NT2/D1 (cell line): ENCODE results near the gene FAM110A.
"Not testable (repeated sequence)": the region's sequence is repeated elsewhere in the genome, so short reads cannot be mapped to it uniquely, and the experiment has no call there.

ENCODE experiments used
- DNase-seq: peaks from one replicate; pipeline ENCODE4 v3.0.0-alpha.2; 2011; ENCODE audit warnings: low read depth, low spot score
- H3K27me3 ChIP-seq: 2 replicates; pipeline ENCODE4 v1.6.0; 2011; ENCODE audit warnings: mild to moderate bottlenecking; ENCODE audit not compliant: insufficient read length, insufficient read depth
- H3K36me3 ChIP-seq: 2 replicates; pipeline ENCODE4 v1.6.1; 2011; ENCODE audit warnings: mild to moderate bottlenecking, low read length, mixed read lengths; ENCODE audit not compliant: insufficient read depth, insufficient read length
- H3K4me1 ChIP-seq: 2 replicates; pipeline ENCODE4 v1.5.1; 2011; ENCODE audit not compliant: insufficient read depth, insufficient read length
- H3K4me3 ChIP-seq: 2 replicates; pipeline ENCODE4 v1.5.1; 2011; ENCODE audit warnings: low read depth; ENCODE audit not compliant: insufficient read length
- H3K9ac ChIP-seq: 2 replicates; pipeline ENCODE4 v1.6.0; 2011; ENCODE audit warnings: low read depth; ENCODE audit not compliant: insufficient read length
- H3K9me3 ChIP-seq: 2 replicates; pipeline ENCODE4 v1.5.1; 2011; ENCODE audit warnings: mild to moderate bottlenecking, low read length; ENCODE audit not compliant: insufficient read depth
- SUZ12 ChIP-seq: IDR thresholded peaks from 2 replicates; pipeline ENCODE4 v1.6.1; 2011; ENCODE audit not compliant: insufficient read length, insufficient read depth; ENCODE audit errors: extremely low read depth
- YY1 ChIP-seq: IDR thresholded peaks from 2 replicates; pipeline ENCODE4 v1.6.1; 2011; ENCODE audit not compliant: insufficient read length, insufficient read depth
- ZNF274 ChIP-seq: IDR thresholded peaks from 2 replicates; pipeline ENCODE4 v1.6.1; 2011; ENCODE audit warnings: mild to moderate bottlenecking, low read depth, low read length

The FAM110A gene

DNA sequence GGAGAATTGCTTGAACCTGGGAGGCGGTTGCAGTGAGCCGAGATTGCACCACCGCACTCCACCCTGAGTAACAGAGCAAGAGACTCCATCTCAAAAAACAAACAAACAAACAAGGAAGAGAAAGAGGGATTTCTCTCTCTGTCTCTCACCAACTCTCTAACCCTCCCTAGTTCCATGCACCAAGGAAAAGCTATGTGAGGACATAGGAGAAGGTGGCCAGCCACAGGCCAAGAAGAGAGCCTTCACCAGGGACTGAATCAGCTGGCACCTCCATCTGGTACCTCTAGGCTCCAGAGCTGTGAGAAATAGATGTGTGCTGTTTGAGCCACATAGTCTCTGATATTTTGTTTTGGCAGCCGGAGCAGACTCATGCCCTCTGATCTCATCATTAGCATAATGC lies 9.0 kb upstream of the FAM110A start:
- TF ChIP-seq ZNF274 = no peak
- TF ChIP-seq SUZ12 = no peak
- TF ChIP-seq YY1 = no peak
- Histone ChIP-seq H3K9me3 (no peaks in the 10 kb centered on the region; the same call in 1 of the 2 replicates), H3K27me3 (no peaks in the 10 kb centered on the region), H3K9ac (no peak overlapping the region), H3K4me3 (no peak overlapping the region), H3K36me3 (no peaks in the 10 kb centered on the region), H3K4me1 (peaks cover 6% of the 10 kb centered on the region)
- no peak for DNase-seq

- H3K4me3 ChIP-seq = no peak overlapping the region
- no peaks in the 10 kb centered on the region; the same call in 1 of the 2 replicates for H3K9me3 ChIP-seq
- H3K27me3 ChIP-seq = no peaks in the 10 kb centered on the region
- H3K36me3 ChIP-seq = no peaks in the 10 kb centered on the region
- H3K4me1 ChIP-seq = peaks cover 6% of the 10 kb centered on the region
- no peak overlapping the region for H3K9ac ChIP-seq
- TF ChIP-seq YY1 (no peak), ZNF274 (no peak), SUZ12 (no peak)
- no peak for DNase-seq
These were observed 8.6 kb upstream of the FAM110A start for GRCh38 chr20:824916-825315.

- H3K9me3 ChIP-seq = no peaks in the 10 kb centered on the region; the same call in 1 of the 2 replicates
- DNase-seq = no peak
- no peak overlapping the region for H3K4me3 ChIP-seq
- no peak overlapping the region for H3K9ac ChIP-seq
- no peak for TF ChIP-seq YY1
- no peak for TF ChIP-seq SUZ12
- no peak for TF ChIP-seq ZNF274
- H3K4me1 ChIP-seq = peaks cover 6% of the 10 kb centered on the region
- H3K27me3 ChIP-seq = no peaks in the 10 kb centered on the region
- no peaks in the 10 kb centered on the region for H3K36me3 ChIP-seq
These were observed 7.6 kb upstream of the FAM110A start for GRCh38 chr20:825710-826421.

- Histone ChIP-seq H3K9ac (no peak overlapping the region), H3K9me3 (no peaks in the 10 kb centered on the region; the same call in 1 of the 2 replicates), H3K36me3 (no peaks in the 10 kb centered on the region), H3K4me1 (peaks cover 6% of the 10 kb centered on the region), H3K4me3 (no peak overlapping the region), H3K27me3 (no peaks in the 10 kb centered on the region)
- no peak for DNase-seq
- no peak for TF ChIP-seq YY1
- no peak for TF ChIP-seq SUZ12
- TF ChIP-seq ZNF274 = no peak
These were observed 6.7 kb upstream of the FAM110A start for GRCh38 chr20:826695-827323.

DNA sequence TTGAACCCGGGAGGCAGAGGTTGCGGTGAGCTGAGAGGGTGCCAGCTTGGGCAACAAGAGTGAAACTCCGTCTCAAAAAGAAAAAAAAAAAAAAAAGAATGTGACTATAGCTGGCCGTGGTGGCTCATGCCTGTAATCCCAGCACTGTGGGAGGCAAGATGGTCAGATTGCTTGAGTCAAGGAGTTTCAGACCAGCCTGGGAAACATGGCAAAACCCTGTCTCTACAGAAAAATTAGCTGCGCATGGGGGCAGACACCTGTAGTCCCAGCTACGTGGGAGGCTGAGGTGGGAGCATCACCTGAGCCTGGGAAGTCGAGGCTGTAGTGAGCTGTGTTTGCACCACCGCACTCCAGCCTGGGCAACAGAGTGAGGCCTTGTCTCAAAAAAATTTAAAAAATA lies 5.5 kb upstream of the FAM110A start:
- not testable (repeated sequence) for H3K9ac ChIP-seq, DNase-seq, H3K4me3 ChIP-seq, H3K9me3 ChIP-seq, H3K27me3 ChIP-seq, H3K4me1 ChIP-seq, H3K36me3 ChIP-seq

DNA sequence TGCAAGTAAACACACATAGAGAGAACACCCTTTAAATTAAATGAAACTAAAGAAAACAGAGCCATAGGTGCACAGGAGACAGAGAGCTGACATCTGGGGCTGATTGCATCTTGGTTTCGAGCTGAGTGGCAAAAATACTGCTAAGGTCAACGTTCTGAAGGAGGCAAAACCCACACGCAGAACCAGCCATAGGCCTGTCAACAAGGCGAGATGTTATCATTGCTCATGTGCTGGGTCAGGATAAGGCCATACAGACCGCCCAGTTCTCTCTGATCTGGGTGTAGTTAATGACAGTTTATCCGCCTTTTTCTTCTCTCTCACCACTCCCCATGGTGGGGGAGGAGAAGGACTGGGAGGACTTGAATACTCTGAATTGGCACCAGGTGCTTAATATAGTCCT lies 4.5 kb upstream of the FAM110A start:
- Histone ChIP-seq H3K36me3 (no peaks in the 10 kb centered on the region), H3K4me3 (no peak overlapping the region), H3K27me3 (no peaks in the 10 kb centered on the region), H3K4me1 (no peaks in the 10 kb centered on the region), H3K9ac (no peak overlapping the region), H3K9me3 (no peaks in the 10 kb centered on the region; the same call in 1 of the 2 replicates)
- no peak for DNase-seq
- TF ChIP-seq ZNF274 (no peak), SUZ12 (no peak), YY1 (no peak)

DNA sequence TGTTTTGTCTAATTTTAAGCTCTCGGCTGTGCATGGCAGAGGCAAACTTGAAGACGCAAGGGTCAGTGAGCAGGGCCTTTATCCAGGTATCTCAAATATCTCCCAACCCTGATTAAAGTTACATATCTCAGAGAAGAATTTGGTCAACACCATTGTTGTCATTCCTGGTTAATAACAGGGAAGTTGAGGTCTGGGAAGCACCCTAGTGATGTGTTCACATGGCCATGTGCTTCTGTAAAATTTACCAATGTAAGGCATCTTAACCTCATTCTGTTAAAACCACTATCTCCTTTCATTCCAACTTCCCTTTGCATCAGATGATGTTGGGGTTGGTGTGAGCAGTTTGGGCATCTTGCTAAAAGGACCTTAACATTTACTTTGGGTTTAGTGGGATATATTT lies 4.0 kb upstream of the FAM110A start:
- H3K4me3 ChIP-seq = no peak overlapping the region
- TF ChIP-seq YY1 (no peak), ZNF274 (no peak)
- no peaks in the 10 kb centered on the region for H3K4me1 ChIP-seq
- H3K9me3 ChIP-seq = no peaks in the 10 kb centered on the region; the same call in 1 of the 2 replicates
- no peak overlapping the region for H3K9ac ChIP-seq
- H3K36me3 ChIP-seq = no peaks in the 10 kb centered on the region
- DNase-seq = no peak
- H3K27me3 ChIP-seq = no peaks in the 10 kb centered on the region
